ENCODE results near the gene NACA.

DNA sequence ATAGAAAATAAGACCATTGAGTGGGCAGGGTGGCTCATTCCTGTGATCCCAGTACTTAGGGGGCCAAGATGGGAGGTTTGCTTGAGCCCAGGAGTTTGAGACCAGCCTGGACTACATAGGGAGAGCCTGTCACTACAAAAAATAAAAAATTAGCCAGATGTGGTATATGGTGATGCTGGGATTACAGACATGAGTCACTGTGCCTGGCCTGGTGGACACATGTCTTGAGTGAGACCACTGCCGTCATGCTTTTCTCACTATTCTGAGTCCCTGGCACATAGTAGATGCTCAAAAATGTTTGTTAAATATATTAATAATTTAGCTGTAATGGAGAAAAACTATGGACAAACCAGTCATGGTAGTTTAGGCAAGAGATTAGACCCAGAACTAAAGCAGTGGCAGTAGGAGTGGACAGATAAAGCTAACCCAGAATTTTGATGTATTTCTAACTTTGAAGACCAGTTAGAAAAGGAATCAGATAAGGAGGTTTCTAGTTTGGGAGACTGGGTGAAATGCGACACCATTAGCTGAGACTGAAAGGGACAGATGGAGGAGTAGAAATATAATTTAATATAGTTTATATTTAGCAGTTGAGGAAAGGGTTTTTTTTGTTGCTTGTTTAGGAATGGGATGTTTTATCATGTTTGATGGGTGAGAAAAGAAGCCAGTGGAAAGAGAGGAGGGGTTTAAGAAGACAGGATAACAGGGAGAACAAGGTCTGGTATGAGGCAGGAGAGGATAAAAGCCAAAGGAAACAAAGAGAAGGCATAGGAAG is 29.6 kb downstream of the NACA start:
- TF ChIP-seq TCF4 (CRISPR knock-in tag; IDR thresholded peaks at IDR 0.05; ENCODE audit: borderline replicate concordance) (no peak), BACH2 (CRISPR knock-in tag; IDR thresholded peaks at IDR 0.05; ENCODE audit: borderline replicate concordance) (no peak), ARNTL (CRISPR knock-in tag; IDR thresholded peaks at IDR 0.05; ENCODE audit: borderline replicate concordance, low read depth) (no peak)
- TF ChIP-seq, protein P1, sequence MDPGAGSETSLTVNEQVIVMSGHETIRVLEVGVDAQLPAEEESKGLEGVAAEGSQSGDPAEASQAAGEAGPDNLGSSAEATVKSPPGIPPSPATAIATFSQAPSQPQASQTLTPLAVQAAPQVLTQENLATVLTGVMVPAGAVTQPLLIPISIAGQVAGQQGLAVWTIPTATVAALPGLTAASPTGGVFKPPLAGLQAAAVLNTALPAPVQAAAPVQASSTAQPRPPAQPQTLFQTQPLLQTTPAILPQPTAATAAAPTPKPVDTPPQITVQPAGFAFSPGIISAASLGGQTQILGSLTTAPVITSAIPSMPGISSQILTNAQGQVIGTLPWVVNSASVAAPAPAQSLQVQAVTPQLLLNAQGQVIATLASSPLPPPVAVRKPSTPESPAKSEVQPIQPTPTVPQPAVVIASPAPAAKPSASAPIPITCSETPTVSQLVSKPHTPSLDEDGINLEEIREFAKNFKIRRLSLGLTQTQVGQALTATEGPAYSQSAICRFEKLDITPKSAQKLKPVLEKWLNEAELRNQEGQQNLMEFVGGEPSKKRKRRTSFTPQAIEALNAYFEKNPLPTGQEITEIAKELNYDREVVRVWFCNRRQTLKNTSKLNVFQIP (CRISPR knock-in tag; IDR thresholded peaks at IDR 0.05; ENCODE audit: borderline replicate concordance, low read depth), result no peak

Measured in SK-N-SH treated with all-trans-retinoic acid at 6 μM for 48 hours (cell line).